Hypothalamus (tissue), 51 donors: Measurements from ENCODE around the gene OR51A2.
"Not testable (repeated sequence)": the region's sequence is repeated elsewhere in the genome, so short reads cannot be mapped to it uniquely, and the experiment has no call there.

Source experiments
- DNase-seq, 51 donors: peaks; one replicate each; lab custom pipeline; 2025; lab: John Stamatoyannopoulos, UW

Gene OR51A2

GRCh38 chr11:4955613-4956012 lies at the start of gene OR51A2:
Gene OR51A2 (minus strand): TSS chr11:4955713. CDS start chr11:4955713, 0 bp downstream.
- not testable (repeated sequence) for DNase-seq

- peak in 23 of 51 donors; percentile 1 to 59 (median 21) for DNase-seq
These were observed 49.1 kb upstream of the OR51A2 start for GRCh38 chr11:5004424-5005274.

- DNase-seq: no peak
These were observed 39.0 kb upstream of the OR51A2 start, which contains the start of gene OR51L1 for GRCh38 chr11:4994551-4994950. Gene OR51L1 (plus strand): TSS chr11:4994851. CDS start chr11:4998983, 4,132 bp downstream.

GRCh38 chr11:4991060-4991459 lies 35.5 kb upstream of the OR51A2 start:
- DNase-seq: no peak

- DNase-seq: no peak
These were observed 28.3 kb upstream of the OR51A2 start for GRCh38 chr11:4983841-4984240.

GRCh38 chr11:4982678-4983077 lies 27.2 kb upstream of the OR51A2 start:
- no peak for DNase-seq

- DNase-seq: no peak
These were observed 23.5 kb upstream of the OR51A2 start for GRCh38 chr11:4979036-4979435.

GRCh38 chr11:4975436-4975835 lies 19.9 kb upstream of the OR51A2 start:
- no peak for DNase-seq

- DNase-seq: no peak
These were observed 7.3 kb upstream of the OR51A2 start for GRCh38 chr11:4962816-4963215.

- no peak for DNase-seq
These were observed 5.4 kb upstream of the OR51A2 start for GRCh38 chr11:4960877-4961276.

- DNase-seq: no peak
These were observed 1.9 kb upstream of the OR51A2 start for GRCh38 chr11:4957396-4957795.

GRCh38 chr11:4947505-4947904 lies 8.0 kb downstream of the OR51A2 start, which contains the start of gene OR51A4:
Gene OR51A4 (minus strand): TSS chr11:4947605. CDS start chr11:4947100, 505 bp downstream.
- no peak for DNase-seq

- DNase-seq: no peak
These were observed 18.8 kb downstream of the OR51A2 start for GRCh38 chr11:4936745-4937144.

GRCh38 chr11:4932751-4933150 lies 22.8 kb downstream of the OR51A2 start:
- DNase-seq: no peak

- DNase-seq: no peak
These were observed 28.9 kb downstream of the OR51A2 start for GRCh38 chr11:4926608-4927007.

GRCh38 chr11:4924239-4924638 lies 31.3 kb downstream of the OR51A2 start, which contains the start of gene OR51G1:
Gene OR51G1 (minus strand): TSS chr11:4924339. CDS start chr11:4924339, 0 bp downstream.
- no peak for DNase-seq

- no peak for DNase-seq
These were observed 33.2 kb downstream of the OR51A2 start for GRCh38 chr11:4922304-4922703.

- DNase-seq: no peak
These were observed 33.7 kb downstream of the OR51A2 start for GRCh38 chr11:4921796-4922195.

- no peak for DNase-seq
These were observed 36.3 kb downstream of the OR51A2 start, which contains the start of gene OR51G2 for GRCh38 chr11:4919250-4919649. Gene OR51G2 (minus strand): TSS chr11:4919350. CDS start chr11:4915663, 3,687 bp downstream.

GRCh38 chr11:4916581-4916980 lies 38.9 kb downstream of the OR51A2 start:
- no peak for DNase-seq
